Esophagus mucosa (tissue), 1 donor: ENCODE data around the gene FXN. TPM values are rescaled to one million over a fixed set of nuclear protein-coding genes. Genes with fewer than 3 reads are reported as not detected.
"Not testable (repeated sequence)": the region's sequence is repeated elsewhere in the genome, so short reads cannot be mapped to it uniquely, and the experiment has no call there.

Experiments used
- ATAC-seq: fragments of 200-7000 bp; cut with Tn5 transposase; one replicate; pipeline ENCODE4 v1.9.1; 2020
- total RNA-seq: library from RNA; stranded (reverse); gene quantifications from one replicate; pipeline ENCODE4 v1.2.4, GENCODE V29; 2023
- donor health status: DM: yes; HTN: yes; CAD: no.

The FXN gene
- 7.8 TPM for total RNA-seq

- peak; percentile 97 for ATAC-seq
Observed at GRCh38 chr9:69035438-69036308, at the start of gene FXN. Gene FXN, plus strand, starts transcription at chr9:69035752. Its CDS starts 31 bp downstream, at chr9:69035783.

- ATAC-seq, result not testable (repeated sequence)
Observed at GRCh38 chr9:68986949-68987348, 48.6 kb upstream of the FXN start.

- no peak for ATAC-seq
Observed at GRCh38 chr9:68991457-68991856, 44.1 kb upstream of the FXN start.

DNA sequence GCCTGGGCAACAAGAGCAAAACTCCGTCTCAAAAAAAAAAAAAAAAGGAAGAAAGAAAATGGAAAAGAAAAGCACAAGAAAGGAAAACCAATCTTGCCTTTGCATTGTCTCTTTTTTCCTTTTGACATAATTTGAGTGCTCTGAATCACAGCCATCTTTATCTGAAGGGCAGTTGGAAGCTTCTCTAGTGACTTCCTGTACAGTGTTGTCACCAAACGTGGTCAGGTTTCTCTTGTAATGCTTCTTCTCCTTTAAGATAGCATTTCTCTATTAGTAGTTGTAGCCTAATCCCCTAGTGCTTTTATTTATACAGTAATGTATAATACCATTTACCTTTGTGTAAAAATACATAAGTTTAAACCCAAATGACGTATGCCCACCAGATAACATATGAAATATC, 39.8 kb upstream of the FXN start:
- ATAC-seq, result no peak

- ATAC-seq, result no peak
Observed at GRCh38 chr9:68996462-68996861, 39.1 kb upstream of the FXN start.

DNA sequence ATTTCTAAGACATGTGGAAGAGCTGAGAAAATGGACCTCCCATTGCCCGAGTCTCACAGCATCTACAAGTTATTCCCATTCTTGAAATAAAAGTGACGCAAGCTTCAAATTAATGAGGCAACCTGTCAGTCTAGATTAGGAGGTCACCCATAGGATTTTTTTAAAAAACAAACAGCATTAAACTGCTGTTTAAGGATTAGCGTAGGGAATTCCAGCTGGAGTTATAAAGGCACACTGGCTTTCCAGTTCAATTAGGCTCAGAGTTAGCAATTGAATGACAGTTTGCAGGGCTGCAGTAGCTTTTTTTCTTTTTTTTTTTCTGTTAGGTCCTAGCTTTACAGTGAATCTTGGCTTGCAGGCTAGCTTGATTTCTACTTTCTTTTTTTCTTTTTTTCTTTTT, 37.9 kb upstream of the FXN start:
- ATAC-seq, result no peak

- no peak for ATAC-seq
Observed at GRCh38 chr9:68998385-68998784, 37.2 kb upstream of the FXN start.

DNA sequence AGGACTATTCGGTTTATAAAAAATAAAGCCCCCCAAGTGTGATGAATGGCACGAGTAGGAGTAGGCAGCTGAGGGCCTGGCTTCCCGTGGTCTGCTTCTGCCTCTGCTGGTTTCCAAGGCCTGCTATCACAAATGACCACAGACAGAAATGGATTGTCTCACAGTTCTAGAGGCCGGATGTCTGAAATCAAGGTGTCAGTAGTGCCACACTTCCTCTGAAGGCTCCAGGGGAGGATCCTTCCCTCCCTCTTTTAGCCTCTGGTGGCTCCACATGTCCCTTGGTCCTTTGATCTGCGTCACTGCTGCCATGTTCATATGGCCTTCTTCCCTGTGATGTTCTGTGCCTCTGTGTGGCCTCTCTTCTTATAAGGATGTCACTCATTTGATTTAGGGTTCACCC, 36.7 kb upstream of the FXN start:
- ATAC-seq, result no peak

DNA sequence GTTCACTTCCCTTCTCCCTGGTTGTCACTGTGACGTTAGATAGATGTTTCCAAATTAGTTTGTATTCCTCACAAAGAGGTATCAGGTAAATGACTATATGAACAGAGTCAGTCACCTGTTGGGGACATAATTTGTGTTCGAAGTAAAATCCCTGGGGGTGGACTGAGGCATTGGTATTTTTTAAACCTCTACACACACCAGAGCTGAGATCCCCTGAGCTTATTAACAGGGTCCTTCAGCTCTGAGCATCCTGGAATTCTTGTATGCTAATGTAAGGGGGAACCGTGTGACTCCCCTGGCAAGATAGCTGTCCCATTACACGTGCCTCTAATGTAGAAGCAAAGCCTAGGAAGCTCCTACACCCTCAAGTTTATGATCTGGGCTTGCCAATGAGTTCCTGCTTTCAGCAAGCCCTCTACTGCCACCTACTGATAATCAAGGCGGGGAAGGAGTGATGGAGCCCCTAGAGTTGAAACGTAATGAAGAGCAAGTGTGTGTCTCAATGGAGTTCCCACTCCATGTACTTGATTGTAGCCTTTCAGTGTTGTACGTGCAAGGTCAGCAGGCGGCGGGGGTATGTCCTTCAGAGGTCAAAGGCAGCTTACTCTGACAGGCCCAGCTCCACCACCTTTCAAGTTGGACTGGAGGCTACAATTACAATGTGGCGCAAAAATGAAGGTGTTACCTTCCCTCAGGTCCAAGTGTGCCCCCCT, 36.0 kb upstream of the FXN start:
- ATAC-seq, result peak; percentile 82

GRCh38 chr9:69001921-69002320, 33.6 kb upstream of the FXN start:
- ATAC-seq, result no peak

- ATAC-seq, result no peak
Observed at GRCh38 chr9:69003051-69003450, 32.5 kb upstream of the FXN start.

DNA sequence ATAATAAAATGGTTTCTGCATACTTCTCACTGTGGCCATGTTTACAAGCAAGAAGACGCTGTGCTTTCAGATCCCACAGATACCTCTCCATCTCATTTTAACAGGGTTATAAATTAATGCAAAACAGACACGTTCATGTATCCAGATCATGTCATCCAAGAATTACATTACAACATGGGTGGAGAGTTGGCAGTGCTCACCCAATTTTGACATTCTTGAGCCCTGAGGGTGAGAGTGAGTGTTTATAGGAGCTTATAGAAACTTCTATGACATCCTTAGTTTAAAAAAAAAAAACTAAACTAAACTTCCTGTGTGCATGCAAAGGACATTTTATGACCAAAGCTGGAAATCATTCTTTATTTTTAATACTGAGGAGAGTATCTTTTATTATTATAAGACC, 30.7 kb upstream of the FXN start:
- no peak for ATAC-seq

DNA sequence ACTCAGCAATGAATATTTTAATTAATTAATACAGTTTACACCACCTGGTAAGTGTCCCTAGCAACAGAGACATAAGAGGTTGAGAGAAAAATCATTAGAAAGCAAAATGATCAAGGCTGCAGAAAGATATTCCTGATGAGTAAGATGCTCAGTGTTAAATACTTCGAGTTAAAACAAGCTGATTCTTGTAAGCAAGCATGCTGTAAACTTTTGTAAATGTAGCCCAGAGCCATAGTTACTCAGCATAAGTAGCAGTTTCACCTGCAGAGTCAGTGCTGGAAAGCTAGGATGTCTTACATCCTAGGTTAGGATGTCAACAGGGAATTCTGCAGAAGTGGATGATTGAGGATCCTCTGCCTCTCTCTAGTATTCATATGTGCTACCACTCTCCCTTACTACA, 25.8 kb upstream of the FXN start:
- ATAC-seq, result peak; percentile 18

GRCh38 chr9:69012696-69013381, 22.7 kb upstream of the FXN start:
- no peak for ATAC-seq

- no peak for ATAC-seq
Observed at GRCh38 chr9:69013382-69013727, 22.2 kb upstream of the FXN start.

DNA sequence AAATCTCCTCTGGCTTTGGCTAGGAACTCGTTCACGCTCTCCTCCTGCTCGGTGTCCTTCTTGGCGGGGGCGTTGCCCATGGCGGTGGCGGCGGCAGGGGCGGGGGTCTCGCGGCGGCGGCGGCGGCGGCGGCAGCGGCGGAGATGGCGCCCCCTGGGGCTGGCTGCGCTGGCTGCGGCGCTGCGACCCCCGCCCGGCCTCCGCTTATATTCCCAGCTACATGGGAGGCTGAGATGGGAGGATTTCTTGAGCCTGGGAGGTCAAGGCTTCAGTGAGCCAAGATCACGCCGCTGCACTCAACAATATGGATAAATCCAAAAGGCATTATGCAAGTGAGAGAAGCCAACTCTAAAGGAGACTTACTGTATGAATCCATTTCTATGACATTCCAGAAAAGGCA, 21.5 kb upstream of the FXN start, which contains the start of gene PRKACG:
PRKACG (minus strand) TSS at position 101 of the 400 bp plus-strand sequence; CDS start at position 80, 21 bp downstream.
- no peak for ATAC-seq

DNA sequence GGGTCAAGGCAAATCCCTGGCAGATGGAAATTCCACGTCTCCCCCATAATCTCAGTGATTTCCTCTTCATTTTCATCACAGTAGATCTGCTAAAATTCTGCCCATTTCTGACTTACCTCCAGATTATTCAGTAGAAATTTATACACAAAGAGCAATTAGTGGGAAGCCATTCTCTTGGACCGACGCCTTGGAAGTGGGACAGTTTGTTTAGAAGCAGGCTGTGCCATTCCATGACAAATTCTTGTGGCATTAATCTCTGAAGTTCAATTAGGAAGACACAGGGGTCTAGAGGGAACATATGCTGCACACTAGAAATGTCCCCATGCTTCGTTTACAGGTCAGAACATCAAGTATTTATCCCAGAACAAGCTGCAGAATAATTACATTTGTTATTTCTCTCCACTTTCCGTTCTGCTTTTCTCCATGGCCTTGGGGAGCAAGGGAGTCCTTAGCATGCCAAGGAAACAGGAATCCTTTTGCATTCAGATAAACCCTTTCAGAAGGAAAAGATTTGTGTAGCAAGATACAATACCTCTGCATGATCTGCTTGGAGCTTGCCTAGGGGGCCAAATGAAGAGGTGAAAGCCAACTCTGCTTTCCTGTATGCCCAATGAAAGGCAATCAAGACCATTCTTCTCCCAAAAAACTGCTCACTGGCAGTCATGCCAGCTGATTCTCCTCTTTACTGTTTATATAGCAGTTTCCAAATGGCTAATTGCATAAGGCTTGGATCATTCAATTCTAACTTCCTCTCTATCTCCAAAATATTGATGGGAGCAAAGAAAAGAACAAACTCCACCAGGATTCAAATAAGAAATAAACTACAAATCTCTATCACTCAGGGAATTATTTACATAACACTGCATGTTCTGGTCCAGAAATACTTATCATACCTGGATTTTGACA, 19.1 kb upstream of the FXN start:
- no peak for ATAC-seq

DNA sequence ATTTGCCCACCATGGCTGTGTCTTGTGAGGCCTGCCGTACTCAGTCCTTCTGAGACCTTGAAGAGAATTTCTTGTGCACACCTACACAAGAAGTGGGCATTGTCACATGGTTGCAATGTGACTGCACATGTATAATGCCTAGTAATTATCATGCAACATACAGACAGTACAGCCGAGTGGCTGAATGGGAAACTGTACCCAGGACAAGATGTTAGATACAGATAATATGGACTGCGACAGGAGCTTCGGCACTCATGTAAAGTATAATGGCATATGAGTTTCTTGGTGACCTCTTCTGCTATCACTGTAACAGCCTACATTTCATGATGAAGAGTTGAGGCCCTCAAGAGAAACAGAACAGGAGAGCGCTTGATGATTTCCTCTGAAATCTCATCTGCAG, 16.8 kb upstream of the FXN start:
- ATAC-seq, result no peak

DNA sequence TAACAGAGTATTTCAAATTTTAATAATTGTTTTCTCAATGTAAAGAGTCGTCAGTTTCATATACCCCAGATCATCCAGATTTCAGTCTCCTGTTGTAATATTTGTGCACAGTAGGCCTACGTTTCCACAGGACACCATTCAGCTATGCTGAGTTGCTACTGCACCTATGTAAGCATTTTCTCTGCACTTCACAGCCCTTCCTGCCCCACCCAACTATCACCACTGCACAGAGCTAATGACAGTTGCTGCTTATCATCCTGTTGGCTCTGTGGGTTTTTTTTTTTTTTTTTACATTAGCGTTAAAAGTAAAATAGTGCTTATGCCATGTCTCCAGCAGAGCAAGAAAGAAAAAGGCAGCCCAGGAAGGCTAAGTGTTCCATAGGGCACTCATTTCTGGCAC, 15.7 kb upstream of the FXN start:
- ATAC-seq, result no peak

GRCh38 chr9:69020301-69021145, 15.0 kb upstream of the FXN start:
- ATAC-seq, result no peak

GRCh38 chr9:69023650-69024049, 11.9 kb upstream of the FXN start:
- no peak for ATAC-seq
